H9 (cell line): ENCODE data around the gene TRAF3IP1. TPM values are rescaled to one million over a fixed set of nuclear protein-coding genes. Genes with fewer than 3 reads are reported as not detected.

Experiments
- DNase-seq: peaks from one replicate; pipeline ENCODE4 v3.0.0-alpha.2; 2017
- H2AFZ ChIP-seq: one replicate; pipeline ENCODE4 v1.6.1; 2013; ENCODE audit warnings: mild to moderate bottlenecking, low read length, control low read depth, moderate library complexity
- H2AK5ac ChIP-seq: 2 replicates; pipeline ENCODE4 v1.6.1; 2013; ENCODE audit warnings: low read length, control low read depth, mixed read lengths; ENCODE audit not compliant: insufficient read length
- H2BK120ac ChIP-seq: one replicate; pipeline ENCODE4 v1.6.1; 2013; ENCODE audit warnings: low read depth, mild to moderate bottlenecking, low read length, control low read depth, inconsistent platforms; ENCODE audit not compliant: poor library complexity, severe bottlenecking
- H2BK12ac ChIP-seq: 2 replicates; pipeline ENCODE4 v1.6.1; 2013; ENCODE audit warnings: low read length, control low read depth, mixed read lengths, low read depth; ENCODE audit not compliant: insufficient read length
- H2BK15ac ChIP-seq: 2 replicates; pipeline ENCODE4 v1.6.1; 2013; ENCODE audit warnings: low read depth, low read length, control low read depth
- H2BK20ac ChIP-seq: one replicate; pipeline ENCODE4 v1.6.1; 2013; ENCODE audit warnings: low read depth, mild to moderate bottlenecking, low read length, control low read depth, inconsistent platforms; ENCODE audit not compliant: poor library complexity, severe bottlenecking
- H2BK5ac ChIP-seq: 2 replicates; pipeline ENCODE4 v1.6.1; 2013; ENCODE audit warnings: low read length, control low read depth, mixed read lengths; ENCODE audit not compliant: insufficient read length
- H3K14ac ChIP-seq: 2 replicates; pipeline ENCODE4 v1.6.1; 2013; ENCODE audit warnings: low read length, control low read depth; ENCODE audit not compliant: insufficient read depth
- H3K18ac ChIP-seq: 2 replicates; pipeline ENCODE4 v1.6.1; 2013; ENCODE audit warnings: low read depth, mild to moderate bottlenecking, mixed read lengths, low read length, control low read depth; ENCODE audit not compliant: insufficient read length
- H3K23ac ChIP-seq: 2 replicates; pipeline ENCODE4 v1.6.1; 2013; ENCODE audit warnings: low read length, control low read depth, mixed read lengths, low read depth; ENCODE audit not compliant: insufficient read length
- H3K23me2 ChIP-seq: 2 replicates; pipeline ENCODE4 v1.6.1; 2013; ENCODE audit warnings: low read depth, mild to moderate bottlenecking, mixed read lengths, low read length, control low read depth; ENCODE audit not compliant: insufficient read length, poor library complexity, severe bottlenecking
- H3K27ac ChIP-seq: 2 replicates; pipeline ENCODE4 v1.5.1; 2013; ENCODE audit warnings: low read length, control low read depth, mixed read lengths, low read depth; ENCODE audit not compliant: insufficient read length
- H3K27me3 ChIP-seq: 2 replicates; pipeline ENCODE4 v1.6.1; 2013; ENCODE audit warnings: low read length, control low read depth, inconsistent platforms; ENCODE audit not compliant: insufficient read depth
- H3K4ac ChIP-seq: 2 replicates; pipeline ENCODE4 v1.6.1; 2013; ENCODE audit warnings: low read depth, mild to moderate bottlenecking, control low read depth, inconsistent platforms, low read length, moderate library complexity
- H3K4me1 ChIP-seq: 2 replicates; pipeline ENCODE4 v1.6.1; 2013; ENCODE audit warnings: low read length, control low read depth, inconsistent platforms; ENCODE audit not compliant: insufficient read depth
- H3K4me2 ChIP-seq: 2 replicates; pipeline ENCODE4 v1.6.1; 2013; ENCODE audit warnings: low read length, control low read depth, mixed read lengths; ENCODE audit not compliant: insufficient read length, insufficient read depth
- H3K56ac ChIP-seq: 2 replicates; pipeline ENCODE4 v1.6.1; 2013; ENCODE audit warnings: low read depth, mild to moderate bottlenecking, mixed read lengths, low read length, control low read depth; ENCODE audit not compliant: insufficient read length
- H3K79me1 ChIP-seq: 2 replicates; pipeline ENCODE4 v1.6.1; 2013; ENCODE audit warnings: low read depth, mild to moderate bottlenecking, moderate library complexity, low read length, control low read depth, inconsistent platforms; ENCODE audit not compliant: insufficient read depth, poor library complexity, severe bottlenecking
- H3K79me2 ChIP-seq: 2 replicates; pipeline ENCODE4 v1.6.1; 2013; ENCODE audit warnings: low read length, control low read depth, inconsistent platforms; ENCODE audit not compliant: insufficient read depth
- H3K9ac ChIP-seq: 2 replicates; pipeline ENCODE4 v1.6.1; 2013; ENCODE audit warnings: low read length, control low read depth, mixed read lengths; ENCODE audit not compliant: insufficient read length; ENCODE audit errors: extremely low read depth
- H3K9me3 ChIP-seq: one replicate; pipeline ENCODE4 v1.6.1; 2013; ENCODE audit warnings: low read depth, low read length, inconsistent platforms; ENCODE audit not compliant: control insufficient read depth
- H3T11ph ChIP-seq: one replicate; pipeline ENCODE4 v1.6.1; 2013; ENCODE audit warnings: mild to moderate bottlenecking, low read length, control low read depth, inconsistent platforms
- H4K20me1 ChIP-seq: one replicate; pipeline ENCODE4 v1.6.1; 2013; ENCODE audit not compliant: control insufficient read depth, insufficient read length, insufficient read depth
- H4K5ac ChIP-seq: 2 replicates; pipeline ENCODE4 v1.6.1; 2013; ENCODE audit warnings: low read depth, mild to moderate bottlenecking, mixed read lengths, low read length, control low read depth; ENCODE audit not compliant: insufficient read length
- H4K8ac ChIP-seq: replicated peaks from 2 replicates; pipeline ENCODE4 v1.6.1; 2013; ENCODE audit warnings: low read length, control low read depth, mixed read lengths, low read depth; ENCODE audit not compliant: insufficient read length
- H4K91ac ChIP-seq: 2 replicates; pipeline ENCODE4 v1.6.1; 2013; ENCODE audit warnings: low read depth, mild to moderate bottlenecking, moderate library complexity, mixed read lengths, low read length, control low read depth; ENCODE audit not compliant: insufficient read length
- H3K27ac Mint-ChIP-seq, 3 experiments: 2 replicates in 2 of 3; 3 replicates in 1 of 3; pipeline ENCODE4 v1.8.0; 2020 to 2021; ENCODE audit warnings: mixed read lengths in 3 of 3, mild to moderate bottlenecking in 1 of 3, moderate library complexity in 1 of 3
- H3K27me3 Mint-ChIP-seq: 2 replicates; pipeline ENCODE4 v1.8.0; 2021; ENCODE audit warnings: low read depth, mild to moderate bottlenecking, moderate library complexity, mixed read lengths
- H3K36me3 Mint-ChIP-seq, 3 experiments: 2 replicates in 2 of 3; 3 replicates in 1 of 3; pipeline ENCODE4 v1.8.0; 2020 to 2021; ENCODE audit warnings: low read depth in 3 of 3, mixed read lengths in 3 of 3; ENCODE audit not compliant: insufficient read depth in 1 of 3
- H3K4me1 Mint-ChIP-seq, 2 experiments: 2 replicates each; pipeline ENCODE4 v1.8.0; 2020; ENCODE audit warnings: mixed read lengths in 2 of 2
- H3K4me3 Mint-ChIP-seq, 2 experiments: 2 replicates in 1 of 2; 3 replicates in 1 of 2; pipeline ENCODE4 v1.8.0; 2020 to 2021; ENCODE audit warnings: mild to moderate bottlenecking in 2 of 2, mixed read lengths in 2 of 2, moderate library complexity in 1 of 2
- H3K9me3 Mint-ChIP-seq, 2 experiments: 2 replicates in 1 of 2; 3 replicates in 1 of 2; pipeline ENCODE4 v1.8.0; 2020; ENCODE audit warnings: mild to moderate bottlenecking in 2 of 2, mixed read lengths in 2 of 2, moderate library complexity in 1 of 2
- CTCF ChIP-seq: fragments of 200-600 bp; sonication (generic); conservative IDR thresholded peaks from 3 replicates; pipeline ENCODE4 v1.8.0; 2021; ENCODE audit warnings: antibody characterized with exemption, mild to moderate bottlenecking
- WGBS: extraction: QIAGEN DNeasy Blood & Tissue Kit; methylation state at CpG from one replicate; pipeline ENCODE4 v1.1.7; 2013; ENCODE audit warnings: missing lambda C conversion rate, low lambda C conversion rate, mixed read lengths; ENCODE audit not compliant: insufficient read length; ENCODE audit errors: extremely low coverage; 5-methylcytosine and 5-hydroxymethylcytosine counted together
- total RNA-seq: library from RNA; stranded (reverse); gene quantifications from 2 replicates; pipeline ENCODE4 v1.2.1, GENCODE V29; 2021

The TRAF3IP1 gene
- total RNA-seq, 1 experiment from 2014 or later, result 16.4 TPM

GRCh38 chr2:238428866-238429265, 108.5 kb downstream of the TRAF3IP1 start:
- Histone ChIP-seq H2AFZ (no peak overlapping the region), H3K27ac (no peak overlapping the region), H4K91ac (no peak overlapping the region), H3K4me1 (no peaks in the 10 kb centered on the region), H3K23ac (no peak overlapping the region), H4K8ac (no peak overlapping the region), H2BK15ac (no peak overlapping the region), H4K20me1 (no peaks in the 10 kb centered on the region), H3K27me3 (no peaks in the 10 kb centered on the region), H3K56ac (no peak overlapping the region), H3K4ac (no peak overlapping the region), H3K79me1 (peaks cover 7% of the 10 kb centered on the region), H3K9me3 (no peaks in the 10 kb centered on the region), H3K4me2 (no peak overlapping the region), H3K9ac (no peak overlapping the region), H2AK5ac (no peak overlapping the region), H2BK20ac (no peak overlapping the region), H2BK5ac (no peak overlapping the region), H3K23me2 (peaks cover 7% of the 10 kb centered on the region), H3K18ac (no peak overlapping the region), H2BK120ac (no peak overlapping the region), H2BK12ac (no peak overlapping the region), H4K5ac (no peak overlapping the region), H3K14ac (no peak overlapping the region), H3T11ph (no peak overlapping the region), H3K79me2 (peaks cover 33% of the 10 kb centered on the region; the same call in 1 of the 2 replicates)
- DNase-seq, result no peak
- WGBS, result no CpG with 5 or more reads among the region's 8 CpGs
- H3K9me3 Mint-ChIP-seq, result peaks cover 0 to 8% of the 10 kb centered on the region in 2 experiments; a peak in 2 of 5 replicates
- peaks cover 24 to 37% (median 24%) of the 10 kb centered on the region in 3 experiments for H3K36me3 Mint-ChIP-seq
- TF ChIP-seq CTCF, result no peak
- no peak overlapping the region for H3K27ac Mint-ChIP-seq
- H3K4me3 Mint-ChIP-seq, result peak overlapping the region; percentile 38 to 90; a peak in 3 of 5 replicates
- H3K4me1 Mint-ChIP-seq, result peaks cover 17 to 19% of the 10 kb centered on the region in 2 experiments
- no peaks in the 10 kb centered on the region; the same call in 1 of the 2 replicates for H3K27me3 Mint-ChIP-seq
